ENCODE measurements around the gene UBA52. TPM values are rescaled to one million over a fixed set of nuclear protein-coding genes. Genes with fewer than 3 reads are reported as not detected.

UBA52 gene
- total and polyA plus RNA-seq, 2 of the 8 experiments (the other 6 are each of a cell fraction or from before 2014, with no cell fraction given), result 1,340 to 5,409 TPM

GRCh38 chr19:18526316-18526715 is 45.3 kb upstream of the UBA52 start:
- H4K20me1 ChIP-seq (replicated peaks in 1 of 2; ENCODE audit: control insufficient read depth in 1 of 2, insufficient read depth in 2 of 2, low read length in 2 of 2), result peaks cover under 1 to 4% of the 10 kb centered on the region in 2 experiments
- H3K9me3 ChIP-seq (ENCODE audit: insufficient read depth in 2 of 2, low read depth in 1 of 2, low read length in 1 of 2), result no peaks in the 10 kb centered on the region
- H2AFZ ChIP-seq (ENCODE audit: low read length), result no peak overlapping the region
- POLR2A ChIA-PET (ENCODE audit: partially characterized antibody), result interaction anchor here (1.2 to 1.8 kb wide), 3 partner anchors 12 to 63 kb away, joined by 3 to 7 read pairs (median 3); no protein-coding TSS in a partner anchor
- H4K91ac ChIP-seq (replicated peaks; ENCODE audit: insufficient read length, low read length), result no peak overlapping the region
- H3K27ac ChIP-seq (ENCODE audit: low read depth, low read length), result no peak overlapping the region
- no peak overlapping the region for H3K14ac ChIP-seq (ENCODE audit: insufficient read length)
- H3K4me1 ChIP-seq (replicated peaks in 1 of 4; ENCODE audit: control insufficient read depth in 3 of 4, insufficient read depth in 4 of 4, low read length in 3 of 4), result no peaks in the 10 kb centered on the region; a peak in 1 of 7 replicates
- no peaks in the 10 kb centered on the region; a peak in 1 of 7 replicates for H3K27me3 ChIP-seq (replicated peaks in 1 of 4; ENCODE audit: control insufficient read depth in 3 of 4, extremely low read depth in 1 of 4, insufficient read depth in 3 of 4, low read length in 3 of 4)
- H3K79me1 ChIP-seq (ENCODE audit: low read depth, low read length), result no peaks in the 10 kb centered on the region; the same call in 1 of the 2 replicates
- 0 out of 2 replicates have a peak overlapping the region, but pooled peaks have one; percentile 5 for H2BK12ac ChIP-seq (ENCODE audit: low read depth, low read length)
- no peak overlapping the region for H2BK120ac ChIP-seq (replicated peaks; ENCODE audit: low read depth, low read length)
- no peak overlapping the region for H4K8ac ChIP-seq (ENCODE audit: extremely low read depth, insufficient read depth, low read length)
- H3K4me3 ChIP-seq (ENCODE audit: extremely low read depth in 1 of 4, insufficient read depth in 2 of 4, low read depth in 3 of 4, low read length in 4 of 4), result no peak overlapping the region
- peaks cover 1% of the 10 kb centered on the region; the same call in 1 of the 2 replicates for H3K23me2 ChIP-seq (ENCODE audit: low read depth, low read length)
- H3K23ac ChIP-seq (ENCODE audit: insufficient read length), result no peak overlapping the region
- CTCF ChIA-PET (ENCODE audit: partially characterized antibody), result interaction anchor here (0.9 to 32.9 kb wide), 5 partner anchors 28 to 322 kb away, joined by 3 to 458 read pairs (median 3); partner anchors contain the start of gene REX1BD
- no peak overlapping the region for H3K4ac ChIP-seq (replicated peaks; ENCODE audit: insufficient read length, low read depth, low read length)
- DNase-seq (ENCODE audit: low read depth in 1 of 2, low spot score in 2 of 2) (no peak), FAIRE-seq (no peak)
- no peak overlapping the region for H3K9ac ChIP-seq (replicated peaks in 1 of 4; ENCODE audit: extremely low read depth in 1 of 4, low read depth in 3 of 4, low read length in 3 of 4)
- no peak overlapping the region for H3K18ac ChIP-seq (ENCODE audit: extremely low read depth, low read length)
- no peak overlapping the region for H3K56ac ChIP-seq (replicated peaks; ENCODE audit: insufficient read length, low read depth, low read length)
- H3K4me2 ChIP-seq (ENCODE audit: insufficient read depth in 1 of 2, low read depth in 2 of 2, low read length in 2 of 2), result no peak overlapping the region
- no peak overlapping the region for H2BK5ac ChIP-seq (ENCODE audit: low read depth, low read length)
- H4K5ac ChIP-seq (ENCODE audit: insufficient read length, low read depth, low read length), result no peak overlapping the region
- peak overlapping the region; percentile 95; the same call in 1 of the 2 replicates for H2AK5ac ChIP-seq (ENCODE audit: low read depth, low read length)
- WGBS, 2 experiments (ENCODE audit: extremely low coverage in 1 of 2, insufficient coverage in 1 of 2, insufficient read length in 1 of 2, insufficient replicate concordance in 2 of 2, low coverage in 1 of 2, low lambda C conversion rate in 2 of 2, missing lambda C conversion rate in 1 of 2), result 92% methylated on average over 9 of the region's 9 CpGs; no CpG with 5 or more reads in 1 of the 2 experiments
- H2BK20ac ChIP-seq (ENCODE audit: low read length), result no peak overlapping the region
- no peak overlapping the region for H2BK15ac ChIP-seq (ENCODE audit: low read length)
- H3K79me2 ChIP-seq (ENCODE audit: control insufficient read depth in 1 of 2, insufficient read depth in 2 of 2, low read length in 2 of 2), result 0 out of 4 replicates have a peak, but pooled peaks cover 0 to under 1% of the 10 kb centered on the region in 2 experiments
- H3K36me3 ChIP-seq (ENCODE audit: control insufficient read depth in 2 of 4, insufficient read depth in 4 of 4, low read length in 3 of 4), result peaks cover 0 to 2% (median under 1%) of the 10 kb centered on the region in 4 experiments; a peak in 3 of 8 replicates
- TF ChIP-seq SP1 (IDR thresholded peaks at IDR 0.05; ENCODE audit: low read depth, low read length) (no peak), SP2 (IDR thresholded peaks at IDR 0.05; ENCODE audit: low read length) (no peak), TEAD4 (IDR thresholded peaks at IDR 0.05; ENCODE audit: low read depth, low read length) (no peak), CTCF (IDR thresholded peaks at IDR 0.05; ENCODE audit: control extremely low read depth in 1 of 3, insufficient read depth in 1 of 3, low read depth in 1 of 3, low read length in 3 of 3) (no peak), ZNF274 (IDR thresholded peaks at IDR 0.05; ENCODE audit: borderline replicate concordance, extremely low read depth, low read length) (no peak), EZH2 (IDR thresholded peaks at IDR 0.05; ENCODE audit: low read depth, low read length, severe bottlenecking) (no peak), GTF2F1 (IDR thresholded peaks at IDR 0.05; ENCODE audit: borderline replicate concordance, low read depth, low read length) (no peak), POU5F1 (IDR thresholded peaks at IDR 0.05; ENCODE audit: low read depth, low read length) (no peak), KDM1A (IDR thresholded peaks at IDR 0.05; ENCODE audit: borderline replicate concordance, low read length) (no peak), ASH2L (IDR thresholded peaks at IDR 0.05; ENCODE audit: low read length) (no peak), TBP (IDR thresholded peaks at IDR 0.05; ENCODE audit: low read depth, low read length) (no peak), SIX5 (IDR thresholded peaks at IDR 0.05; ENCODE audit: low read depth, low read length) (no peak)
